Activated CD8-positive, alpha-beta memory T cell treated with anti-CD3 and anti-CD28 coated beads for 24 hours (primary cell): ENCODE results near the gene PDLIM5.

Experiments used
- DNase-seq: peaks from one replicate; pipeline ENCODE4 v3.0.0-alpha.2; 2020

The PDLIM5 gene

DNA sequence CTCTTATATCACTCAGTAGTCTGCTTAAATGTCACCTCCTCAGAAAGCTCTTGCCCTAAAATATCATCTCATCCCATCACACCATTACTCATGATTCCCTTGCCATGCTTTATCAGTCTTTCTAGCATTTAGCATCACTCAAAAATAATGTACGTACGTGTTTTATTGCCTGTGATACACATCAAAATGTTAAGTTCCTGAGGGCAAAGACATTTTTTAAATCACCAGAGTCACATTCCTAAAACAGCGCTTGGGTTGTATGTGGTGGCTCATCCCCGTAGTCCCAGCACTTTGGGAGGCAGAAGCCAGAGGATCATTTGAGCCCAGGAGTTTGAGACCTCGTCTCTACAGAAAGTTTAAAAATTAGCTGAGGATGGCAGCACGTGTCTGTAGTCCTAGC lies 21.3 kb upstream of the PDLIM5 start:
- DNase-seq, result no peak

DNA sequence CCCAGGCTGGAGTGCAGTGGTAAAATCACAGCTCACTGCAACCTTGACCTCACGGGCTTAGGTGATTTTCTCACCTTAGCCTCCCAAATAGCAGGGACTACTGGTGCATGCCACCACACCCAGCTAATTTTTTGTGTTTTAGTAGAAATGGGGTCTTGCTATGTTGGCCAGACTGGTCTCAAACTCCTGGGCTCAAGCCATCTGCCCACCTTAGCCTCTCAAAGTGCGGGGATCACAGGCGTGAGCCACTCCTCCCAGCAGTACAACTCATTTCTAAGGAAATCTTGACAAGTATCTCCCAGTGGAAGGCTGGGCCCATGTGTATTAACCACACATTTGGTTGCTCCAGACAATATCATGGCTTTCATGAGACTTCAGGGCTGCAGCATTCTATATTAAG lies 20.4 kb upstream of the PDLIM5 start:
- no peak for DNase-seq

DNA sequence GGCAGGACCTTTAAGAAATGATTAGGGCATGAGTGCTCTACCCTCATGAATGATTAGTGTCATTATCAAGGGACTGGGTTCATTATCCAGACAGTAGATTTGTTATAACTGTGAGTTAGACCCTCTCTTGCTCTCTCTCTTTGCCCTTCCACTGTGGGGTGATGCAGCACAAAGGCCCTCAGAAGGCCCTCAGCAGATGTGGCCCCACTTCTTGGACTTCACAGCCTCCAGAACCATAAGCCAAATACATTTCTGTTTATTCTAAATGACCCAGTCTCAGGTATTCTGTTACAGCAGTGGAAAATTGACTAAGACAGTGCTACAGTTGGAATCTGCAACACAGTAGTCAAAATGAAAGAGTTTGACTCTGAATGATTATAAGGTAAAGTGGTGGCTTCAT lies 17.2 kb upstream of the PDLIM5 start:
- no peak for DNase-seq

DNA sequence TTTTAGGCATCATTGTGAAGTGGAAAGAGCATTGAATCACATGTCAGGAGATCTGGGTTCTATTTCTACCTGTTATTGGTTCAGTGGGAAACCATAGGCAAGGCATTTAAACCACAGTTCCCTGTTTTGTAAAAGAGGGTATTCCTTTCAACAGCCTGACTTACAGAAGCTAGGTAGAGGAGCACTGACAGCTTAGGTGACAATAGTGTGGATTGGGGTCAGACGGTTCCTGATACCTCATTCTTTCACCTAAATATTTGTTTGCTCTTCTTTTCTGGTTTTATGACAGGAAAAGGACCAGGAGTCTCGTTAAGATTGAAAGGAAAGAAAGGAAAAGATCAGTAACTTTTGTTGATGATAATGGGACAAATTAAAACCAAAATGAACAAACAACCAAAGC lies 15.9 kb upstream of the PDLIM5 start:
- DNase-seq, result no peak

DNA sequence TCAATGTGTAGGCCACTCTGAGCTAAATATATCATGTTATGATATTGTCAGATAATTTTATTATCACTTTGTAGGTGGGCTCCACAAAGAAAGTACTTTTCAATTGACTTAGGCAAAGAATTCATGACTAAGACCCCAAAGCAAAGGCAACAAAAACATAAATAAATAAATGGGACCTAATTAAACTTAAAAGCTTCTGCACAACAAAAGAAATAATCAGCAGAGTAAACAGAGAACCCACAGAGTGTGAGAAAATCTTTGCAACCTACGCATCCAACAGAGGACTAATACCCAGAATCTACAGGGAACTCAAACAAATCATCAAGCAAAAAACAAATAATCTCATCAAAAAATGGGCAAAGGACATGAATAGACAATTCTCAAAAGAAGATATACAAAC lies 15.2 kb upstream of the PDLIM5 start:
- no peak for DNase-seq

DNA sequence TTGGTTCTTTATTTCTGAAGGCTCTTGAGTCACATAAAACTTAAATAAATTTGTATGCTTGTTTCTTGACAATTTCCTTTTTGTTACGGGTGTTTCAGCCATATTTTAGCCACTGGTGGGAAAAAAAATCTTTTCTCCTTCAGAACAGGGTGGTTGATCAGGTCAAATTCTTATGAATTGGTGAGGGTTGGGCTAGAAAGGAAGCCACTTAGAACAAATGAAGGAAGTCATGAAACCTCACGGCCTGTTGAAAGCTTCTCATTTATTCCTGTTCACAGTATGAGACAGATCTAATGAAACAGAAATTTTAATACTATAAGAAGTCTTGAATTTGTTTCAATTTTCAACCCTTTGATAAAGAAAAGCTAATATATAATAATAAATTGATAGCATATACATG lies 12.1 kb upstream of the PDLIM5 start:
- DNase-seq, result no peak

DNA sequence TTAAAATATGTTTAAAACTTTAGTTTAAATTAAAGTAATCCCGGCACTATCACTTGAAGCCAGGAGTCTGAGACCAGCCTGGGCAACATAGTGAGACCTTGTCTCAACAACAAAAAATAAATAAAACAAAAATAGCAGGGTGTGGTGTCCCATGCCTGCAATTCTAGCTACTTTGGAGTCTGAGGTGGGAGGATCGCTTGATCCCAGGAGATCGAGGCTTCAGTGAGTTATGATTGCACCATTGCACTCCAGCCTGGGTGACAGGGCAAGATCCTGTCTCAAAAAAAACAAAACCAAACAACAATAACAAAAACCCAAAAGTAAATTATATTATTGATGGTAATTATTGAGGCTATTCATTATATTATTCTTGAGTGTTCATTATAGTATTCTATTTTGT lies 9.9 kb upstream of the PDLIM5 start:
- no peak for DNase-seq

DNA sequence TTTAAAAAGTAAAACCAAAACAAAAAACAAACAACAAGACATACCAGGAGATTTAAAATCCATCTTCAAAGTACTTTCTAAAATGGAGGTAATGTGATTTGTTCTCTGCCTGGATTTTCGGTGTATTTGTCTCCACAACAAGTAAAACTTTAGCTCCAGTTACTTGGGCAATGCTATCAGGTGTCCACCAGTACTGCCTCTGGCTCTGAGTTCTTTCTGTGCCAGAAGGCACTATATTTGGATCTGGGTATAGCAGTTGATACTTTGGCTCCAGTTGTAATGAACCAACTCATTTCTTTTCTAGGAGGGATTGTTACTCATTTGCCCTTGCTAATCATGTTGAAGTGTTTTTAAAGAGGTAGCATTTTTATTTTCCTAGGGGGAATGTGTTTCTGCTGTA lies 9.5 kb upstream of the PDLIM5 start:
- DNase-seq, result no peak

DNA sequence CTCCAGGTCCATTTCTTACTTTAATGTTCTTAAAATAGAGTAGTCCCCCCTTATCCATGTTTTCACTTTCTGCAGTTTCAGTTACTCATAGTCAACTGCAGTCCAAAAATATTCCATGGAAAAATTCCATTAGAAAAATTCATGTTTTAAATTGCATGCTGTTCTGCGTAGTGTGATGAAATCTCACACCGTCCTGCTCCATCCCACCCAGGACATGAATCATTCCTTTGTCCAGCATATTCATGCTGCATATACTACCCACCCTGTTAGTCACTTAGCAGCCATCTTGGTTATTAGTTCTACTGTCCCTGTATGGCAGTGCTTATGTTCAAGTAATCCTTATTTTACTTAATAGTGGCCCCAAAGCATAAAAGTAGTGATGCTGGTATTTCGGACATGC lies 5.4 kb upstream of the PDLIM5 start:
- DNase-seq, result no peak

DNA sequence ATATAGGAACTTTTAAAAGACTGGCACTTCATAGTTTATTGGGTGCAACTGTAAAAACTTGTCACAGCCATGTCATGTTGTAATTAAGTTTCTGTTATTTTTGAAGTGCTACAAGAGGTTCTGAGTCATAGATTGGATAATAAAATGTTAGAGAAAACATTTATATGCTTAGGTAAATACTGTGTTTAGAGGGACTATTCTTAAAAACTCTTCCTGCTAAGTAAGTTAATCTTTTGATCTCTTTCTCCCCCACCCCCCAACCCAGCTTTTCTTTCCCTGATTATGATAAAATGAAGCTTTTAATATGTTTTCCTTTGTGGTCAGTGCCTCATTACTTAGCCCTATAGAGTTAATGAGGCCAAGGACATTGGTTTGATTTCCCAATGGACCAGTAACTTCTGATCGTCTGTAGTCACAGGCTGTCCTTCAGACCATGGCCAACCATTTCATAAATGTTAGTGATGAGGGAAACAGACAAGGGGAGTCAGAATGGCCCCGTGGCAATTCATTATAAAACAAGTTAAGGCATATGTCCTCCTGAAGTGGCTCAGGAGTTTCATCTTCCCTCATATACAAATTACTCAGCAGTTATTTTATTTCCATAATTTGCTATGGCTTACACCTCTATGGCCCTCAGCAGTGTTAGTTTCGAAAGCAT lies 3.9 kb upstream of the PDLIM5 start:
- no peak for DNase-seq

DNA sequence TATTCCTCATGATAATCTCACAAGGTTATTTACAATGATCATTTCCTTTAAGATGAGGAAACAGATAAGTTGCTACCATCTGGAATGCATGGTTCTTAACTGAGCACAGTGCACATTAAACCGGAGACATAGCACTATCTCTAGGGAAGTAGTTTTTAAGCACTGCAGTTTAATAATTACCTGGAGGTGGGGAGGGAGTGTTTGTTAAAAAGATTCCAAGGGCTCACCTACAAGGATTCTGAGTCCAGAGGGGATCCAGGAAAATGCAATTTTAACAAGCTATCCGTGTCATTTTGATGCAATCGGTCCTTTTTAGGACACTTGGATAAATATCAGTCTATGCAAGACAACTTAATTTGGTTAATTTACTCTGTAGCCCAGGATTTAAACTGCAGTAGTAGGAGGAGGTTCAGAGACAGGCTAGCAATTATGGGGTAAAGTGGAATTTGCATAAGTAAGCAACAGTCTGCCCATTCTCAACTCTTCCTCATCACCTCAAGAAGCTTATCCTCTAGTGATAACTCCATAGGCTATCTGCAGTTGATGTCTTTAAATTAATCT lies 2.8 kb upstream of the PDLIM5 start:
- no peak for DNase-seq

DNA sequence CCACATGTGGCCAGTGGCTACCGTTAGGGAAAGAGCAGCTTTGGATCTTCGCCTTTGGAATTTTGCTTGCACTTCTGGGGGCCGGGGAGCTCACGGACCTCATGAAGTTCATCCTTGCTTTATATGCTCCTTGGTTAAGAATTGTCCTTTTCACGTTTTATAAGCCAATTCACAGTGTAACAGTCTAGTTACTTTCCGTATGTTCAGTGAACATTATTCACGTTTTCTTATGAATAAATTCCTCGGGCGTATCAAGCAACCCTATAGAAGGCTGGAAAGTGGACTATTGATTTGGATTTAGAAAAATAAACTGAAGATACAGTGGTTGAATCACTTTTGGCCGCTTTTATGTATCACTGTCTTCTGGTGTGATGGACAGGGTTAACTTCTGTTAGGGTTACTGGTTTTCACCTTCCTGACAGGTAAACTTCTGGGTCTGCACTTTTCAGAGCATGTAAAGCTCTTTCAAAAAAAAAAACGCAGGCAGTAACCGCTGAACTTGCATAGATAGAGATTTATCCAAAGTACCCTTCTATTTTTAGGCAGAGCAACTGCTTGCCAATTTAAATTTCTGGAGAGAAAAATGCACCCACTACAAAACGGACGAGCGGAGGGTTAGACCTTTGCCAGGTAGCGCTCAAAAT lies 569 bp upstream of the PDLIM5 start:
- DNase-seq, result no peak

DNA sequence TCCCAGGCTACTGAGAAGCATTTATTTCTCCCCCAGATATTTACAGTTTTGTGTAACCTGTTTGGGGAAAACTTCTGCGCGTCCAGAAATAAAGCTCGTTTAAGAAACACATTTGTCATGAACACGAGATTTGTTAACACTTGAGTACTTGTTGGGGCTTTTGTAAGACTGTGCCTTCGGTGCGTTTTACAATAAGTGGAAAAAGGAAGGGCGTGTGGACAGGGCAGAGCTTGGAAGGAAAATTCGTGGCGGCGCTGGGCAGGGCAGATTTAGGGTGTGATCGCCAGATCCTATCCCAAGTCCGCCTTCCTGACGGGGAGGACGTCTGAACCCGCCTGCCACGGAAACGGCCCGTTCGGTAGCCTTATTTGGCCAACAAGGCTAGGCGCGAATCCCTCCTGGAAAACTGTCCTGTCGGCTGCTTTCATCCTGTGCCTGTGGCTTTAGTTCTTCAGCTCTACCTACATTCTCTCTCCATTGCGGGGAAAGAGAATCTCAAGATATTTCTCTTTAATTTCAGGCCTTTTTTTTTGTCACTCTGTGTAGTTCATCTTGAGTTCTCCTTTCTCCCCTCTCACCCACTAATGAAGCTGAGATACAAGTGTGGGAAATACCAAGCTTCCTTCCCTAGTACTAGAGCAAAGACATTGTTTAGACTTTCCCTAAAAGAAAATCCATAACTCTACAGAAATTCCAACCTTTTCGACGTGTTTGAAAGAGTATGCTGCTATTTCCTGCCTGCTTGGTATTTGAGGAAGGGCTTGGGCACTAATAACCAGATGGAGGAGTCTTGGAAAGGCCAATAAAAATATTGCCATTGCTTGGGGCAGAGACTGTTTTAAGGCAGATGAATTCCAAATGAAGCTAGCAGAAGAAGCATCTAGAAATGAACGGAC lies 982 bp downstream of the PDLIM5 start:
- DNase-seq, result peak; percentile 64

DNA sequence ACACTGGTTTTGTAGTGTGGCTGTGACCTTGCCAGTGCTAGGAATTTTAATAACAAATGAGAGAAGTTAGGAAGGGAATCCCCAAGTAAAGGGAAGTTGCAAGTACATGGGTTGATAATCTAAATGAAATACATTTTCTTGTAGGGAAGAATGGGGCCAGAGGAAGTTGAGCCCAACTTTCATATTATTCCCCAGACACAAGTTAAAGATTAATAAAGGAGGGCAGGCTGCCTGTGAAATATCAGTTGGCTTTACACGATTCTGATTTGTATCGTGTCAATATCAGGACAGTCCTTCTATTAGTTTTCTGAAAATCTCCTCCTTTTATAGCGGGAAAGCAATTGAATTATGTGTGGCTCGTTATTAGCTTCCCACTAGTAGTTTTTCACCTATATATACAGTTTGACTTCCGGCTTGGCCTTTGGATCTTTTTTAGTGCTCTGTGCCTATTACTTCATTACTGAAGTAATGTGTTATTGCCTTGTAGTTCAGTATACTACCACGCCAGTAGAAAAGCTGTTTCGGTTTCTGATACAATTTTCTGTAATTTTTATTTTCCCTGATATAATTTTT lies 1.7 kb downstream of the PDLIM5 start:
- no peak for DNase-seq

DNA sequence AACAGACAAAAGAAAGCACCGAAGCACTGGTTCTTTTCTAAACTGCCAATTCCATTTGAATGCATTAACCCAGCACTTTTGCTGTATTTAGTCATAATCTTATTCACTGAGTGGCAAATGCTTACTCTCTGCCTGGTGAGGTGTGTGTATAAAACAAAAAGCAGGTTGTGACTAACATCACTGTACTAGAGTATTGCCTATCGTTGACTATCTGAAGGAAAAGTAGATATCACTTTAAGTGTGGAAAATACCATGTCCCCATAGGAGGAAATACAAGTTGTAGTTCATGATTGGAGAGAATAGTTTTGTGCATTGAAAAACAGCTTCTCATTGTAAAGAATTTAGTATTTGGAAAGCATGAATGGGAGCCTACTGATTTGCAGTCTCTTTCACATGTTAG lies 2.7 kb downstream of the PDLIM5 start:
- DNase-seq, result no peak

DNA sequence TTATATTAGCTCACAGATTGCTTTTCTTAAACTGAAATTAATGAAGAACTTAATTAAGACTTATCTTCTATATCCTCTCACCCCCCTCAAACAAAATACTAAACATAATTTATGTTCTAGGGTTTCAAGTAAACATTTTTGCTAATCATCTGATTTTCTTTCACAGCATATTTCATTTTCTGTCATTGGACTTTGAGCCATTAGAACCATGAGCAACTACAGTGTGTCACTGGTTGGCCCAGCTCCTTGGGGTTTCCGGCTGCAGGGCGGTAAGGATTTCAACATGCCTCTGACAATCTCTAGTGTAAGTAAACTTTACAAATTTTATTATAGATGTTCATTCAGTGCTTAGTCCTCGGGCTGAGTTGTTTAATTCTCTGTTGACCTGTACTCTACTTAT lies 3.3 kb downstream of the PDLIM5 start:
- DNase-seq, result no peak

DNA sequence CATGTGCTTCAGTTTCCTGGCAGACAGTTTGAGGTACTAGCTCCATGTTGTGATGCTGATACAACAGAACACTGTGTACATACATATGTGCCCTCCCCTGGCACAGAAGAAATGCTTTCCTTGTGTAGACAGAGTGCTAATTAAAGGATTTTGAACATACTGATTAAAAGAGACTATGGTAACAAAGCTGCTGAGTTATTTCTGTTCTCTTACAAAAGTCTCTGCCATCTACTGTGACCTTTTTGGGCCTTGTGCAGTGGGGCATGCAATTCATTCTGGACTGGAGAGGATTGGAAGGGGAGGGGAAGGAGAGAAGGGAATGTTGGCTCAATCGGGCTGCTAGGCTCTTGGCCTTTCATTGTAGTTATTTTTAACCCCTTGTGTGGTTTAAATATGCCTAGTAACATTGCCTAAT lies 6.0 kb downstream of the PDLIM5 start:
- no peak for DNase-seq

DNA sequence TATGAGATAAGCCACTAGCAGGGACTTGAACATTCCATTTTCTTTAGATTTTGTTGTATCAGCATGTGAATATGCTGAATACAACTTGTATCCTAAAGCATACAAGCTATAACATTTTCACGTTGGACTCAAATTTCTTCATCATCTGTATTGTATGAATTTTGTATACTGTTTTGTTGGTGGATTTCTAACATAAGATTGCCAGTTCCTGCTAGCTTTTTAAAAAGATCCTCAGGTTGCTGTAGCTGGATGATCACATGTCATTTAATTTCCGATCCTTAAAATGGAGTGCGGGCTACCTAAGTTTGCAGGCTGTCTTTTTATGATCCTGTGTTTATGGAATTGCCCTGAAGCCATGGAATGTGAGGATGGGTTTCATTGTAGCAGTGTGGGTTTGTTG lies 6.9 kb downstream of the PDLIM5 start:
- DNase-seq, result no peak

DNA sequence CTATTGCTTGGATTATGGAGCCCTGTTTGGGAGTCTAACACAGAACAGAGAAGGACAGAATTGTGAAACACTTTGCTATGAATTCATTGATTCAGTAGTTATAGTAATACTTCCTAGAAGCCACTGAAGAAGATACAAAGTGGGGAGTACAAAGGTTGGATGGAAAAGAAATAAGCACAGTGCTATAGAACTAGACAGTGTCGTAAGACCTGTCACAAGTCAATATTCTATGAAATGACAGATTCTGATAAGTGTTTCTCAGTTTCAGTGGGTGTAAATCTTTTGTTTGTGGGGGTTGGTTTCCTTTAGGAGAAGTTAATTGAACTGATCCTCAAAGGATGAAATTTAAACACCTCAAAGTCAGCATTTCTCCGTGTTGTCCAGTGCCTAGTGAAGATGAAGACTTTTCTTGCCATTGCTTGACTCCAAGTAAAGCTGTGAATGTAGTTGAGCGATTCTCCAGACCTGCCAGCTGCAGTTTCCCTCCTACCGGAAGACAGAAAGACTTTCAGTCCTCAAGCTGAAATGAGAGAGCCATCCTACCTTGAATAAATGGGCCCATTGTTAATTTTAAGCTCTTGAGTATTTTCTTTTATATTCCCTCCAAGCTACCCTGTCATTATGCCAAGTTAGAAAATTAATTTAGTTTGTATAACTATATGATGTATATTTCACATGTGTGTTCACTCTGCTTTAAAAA lies 7.9 kb downstream of the PDLIM5 start:
- no peak for DNase-seq

DNA sequence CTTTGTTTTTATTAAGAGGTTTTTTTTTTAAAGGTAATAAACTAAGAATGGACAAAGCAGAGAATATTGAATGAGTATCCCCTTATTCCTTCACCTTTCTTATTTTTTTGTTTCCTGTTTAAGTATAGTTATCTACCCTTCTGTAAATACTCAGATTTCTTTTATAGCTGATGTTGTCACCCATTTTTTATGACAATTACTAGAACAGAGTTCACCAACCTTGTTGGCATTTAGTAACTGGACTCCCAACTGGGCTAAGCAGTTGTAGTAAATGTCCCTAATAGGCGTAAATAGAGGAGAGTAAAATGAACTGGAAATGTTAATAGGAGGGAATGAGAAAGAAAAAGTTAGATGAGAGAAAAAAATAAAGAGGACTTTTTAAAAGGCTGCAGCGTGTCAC lies 9.8 kb downstream of the PDLIM5 start:
- no peak for DNase-seq

DNA sequence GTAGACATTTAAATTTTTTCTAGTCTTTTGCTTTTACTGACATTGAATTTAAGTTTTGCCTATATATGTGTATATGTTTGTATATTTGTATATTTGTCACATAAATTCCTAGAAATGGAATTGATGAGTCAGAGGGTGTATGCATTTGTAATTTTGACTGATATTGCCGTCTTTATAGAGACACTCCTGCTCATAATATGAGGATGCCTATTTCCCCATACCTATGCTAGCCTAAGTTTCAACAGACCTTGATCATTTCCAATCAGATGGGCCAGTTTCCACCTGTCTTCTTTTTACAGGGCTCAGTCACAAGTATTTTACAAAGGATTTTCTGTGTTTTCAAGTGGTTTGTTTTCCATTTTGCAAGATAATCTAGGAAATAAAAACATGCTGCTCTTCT lies 10.8 kb downstream of the PDLIM5 start:
- no peak for DNase-seq

DNA sequence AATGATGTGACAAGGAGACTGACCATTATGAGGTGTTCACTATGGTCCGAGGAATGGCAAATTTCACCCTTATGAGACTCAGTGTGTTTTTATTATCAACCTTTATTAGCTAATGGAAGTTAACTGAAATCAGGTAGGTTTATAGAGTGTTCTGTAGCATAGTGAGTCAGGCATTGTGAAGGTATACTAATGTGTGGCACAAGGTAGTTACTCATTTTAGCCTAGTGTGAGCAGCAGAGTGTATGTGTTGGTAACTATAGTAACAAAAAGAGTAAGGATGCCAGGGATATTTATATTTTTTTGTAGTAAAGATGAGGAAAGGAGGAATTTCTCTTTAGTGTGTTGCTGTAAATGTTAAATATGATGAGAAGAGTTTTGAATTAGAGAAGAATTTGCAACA lies 12.0 kb downstream of the PDLIM5 start:
- no peak for DNase-seq

DNA sequence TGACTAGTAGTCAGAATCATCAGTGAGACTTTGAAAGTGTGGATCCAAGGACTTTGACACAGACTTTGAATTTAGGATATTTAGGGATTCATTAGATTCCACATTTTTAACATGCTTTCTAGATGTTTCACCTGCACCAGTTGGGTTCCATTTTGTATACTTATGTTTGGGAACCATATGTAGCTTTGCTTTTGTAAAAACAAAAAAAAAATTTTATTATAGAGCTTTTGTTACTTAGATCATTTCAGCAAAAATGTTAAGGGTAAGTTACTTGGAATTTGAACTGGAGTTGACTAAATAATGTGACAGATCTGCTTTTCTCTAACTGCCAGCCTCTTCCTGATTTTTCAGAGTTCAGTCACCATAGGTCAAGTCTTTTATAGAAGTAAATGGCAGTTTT lies 14.6 kb downstream of the PDLIM5 start:
- no peak for DNase-seq
